Lower leg skin (tissue), 4 donors: ENCODE results near the gene CD151. TPM values are rescaled to one million over a fixed set of nuclear protein-coding genes. Genes with fewer than 3 reads are reported as not detected.

Experiments used
- DNase-seq, 2 donors: peaks; one replicate each; pipeline ENCODE4 v3.0.0-alpha.2; 2019; ENCODE audit warnings: low spot score in 2 of 2
- H3K4me3 ChIP-seq: fragments of 200-600 bp; sonication (generic); 2 replicates; pipeline ENCODE4 v1.5.1; 2017; ENCODE audit warnings: mild to moderate bottlenecking, low read depth; ENCODE audit not compliant: poor library complexity, severe bottlenecking
- POLR2A ChIP-seq, 2 donors: fragments of 450-650 bp; IDR thresholded peaks; one replicate each; pipeline ENCODE4 v1.6.1; 2016 to 2017; ENCODE audit warnings: antibody characterized with exemption in 2 of 2, mild to moderate bottlenecking in 1 of 2, moderate library complexity in 1 of 2
- WGBS, 2 donors: methylation state at CpG; one replicate each; pipeline ENCODE4 v1.1.5; 2018; 5-methylcytosine and 5-hydroxymethylcytosine counted together
- intact Hi-C: fragments of 100-400 bp; cut with DNase I; formaldehyde crosslinking; loops from one replicate; pipeline ENCODE4 v1.15.0; 2023; ENCODE audit warnings: low total_unique reads
- total RNA-seq, 4 donors: library from RNA; depleted of rRNA; stranded (reverse); fragments of >200 nt; gene quantifications; one replicate each; pipeline ENCODE4 v1.1.0, GENCODE V29; 2016
- TF ChIP-seq, protein P1 (sequence below), 3 donors: fragments of 450-650 bp; IDR thresholded peaks; one replicate each; pipeline ENCODE4 v1.5.1; 2016; ENCODE audit warnings: antibody characterized with exemption in 3 of 3, mild to moderate bottlenecking in 3 of 3, moderate library complexity in 2 of 3

CD151 gene
- total RNA-seq, 4 donors from 2014 or later = 124 to 186 (median 157) TPM

DNA sequence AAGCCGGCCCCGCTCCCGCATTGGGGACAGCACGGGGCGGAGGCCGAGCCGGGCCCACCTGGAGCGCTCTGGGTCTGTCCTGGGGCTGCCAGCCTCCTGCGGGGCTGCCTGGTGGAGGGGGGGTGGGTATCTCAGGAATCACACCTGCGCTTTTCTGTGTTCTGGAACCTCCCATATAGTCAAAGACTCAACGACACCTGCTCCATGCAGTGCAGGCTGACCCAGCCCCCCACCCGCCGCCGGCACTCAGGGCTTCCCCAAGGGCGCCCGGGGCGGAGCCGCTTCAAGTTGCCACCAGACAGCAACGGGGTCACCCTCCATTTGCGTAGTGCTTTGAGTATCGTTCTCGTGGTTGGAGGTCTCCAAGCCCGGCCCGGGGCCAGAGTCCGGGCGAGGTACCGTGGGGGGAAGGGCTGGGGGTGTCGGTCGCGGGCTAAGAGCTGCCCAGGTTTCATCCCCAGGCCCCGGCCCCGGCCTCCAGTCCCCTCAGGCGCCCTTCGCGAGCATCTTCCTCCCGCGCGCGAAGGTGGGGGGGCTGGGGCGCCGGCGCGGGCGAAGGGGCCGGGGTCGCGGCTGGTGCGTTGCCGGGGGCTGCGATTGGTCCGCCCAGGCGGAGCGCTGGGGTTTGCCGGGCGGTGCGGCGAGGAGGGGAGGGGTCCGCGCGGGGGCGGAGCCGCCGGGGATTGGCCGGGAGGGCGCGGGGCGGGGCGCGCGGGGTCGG, 16.5 kb downstream of the CD151 start:
- TF ChIP-seq POLR2A (IDR thresholded peaks at IDR 0.05) = no peak
- TF ChIP-seq, protein P1, sequence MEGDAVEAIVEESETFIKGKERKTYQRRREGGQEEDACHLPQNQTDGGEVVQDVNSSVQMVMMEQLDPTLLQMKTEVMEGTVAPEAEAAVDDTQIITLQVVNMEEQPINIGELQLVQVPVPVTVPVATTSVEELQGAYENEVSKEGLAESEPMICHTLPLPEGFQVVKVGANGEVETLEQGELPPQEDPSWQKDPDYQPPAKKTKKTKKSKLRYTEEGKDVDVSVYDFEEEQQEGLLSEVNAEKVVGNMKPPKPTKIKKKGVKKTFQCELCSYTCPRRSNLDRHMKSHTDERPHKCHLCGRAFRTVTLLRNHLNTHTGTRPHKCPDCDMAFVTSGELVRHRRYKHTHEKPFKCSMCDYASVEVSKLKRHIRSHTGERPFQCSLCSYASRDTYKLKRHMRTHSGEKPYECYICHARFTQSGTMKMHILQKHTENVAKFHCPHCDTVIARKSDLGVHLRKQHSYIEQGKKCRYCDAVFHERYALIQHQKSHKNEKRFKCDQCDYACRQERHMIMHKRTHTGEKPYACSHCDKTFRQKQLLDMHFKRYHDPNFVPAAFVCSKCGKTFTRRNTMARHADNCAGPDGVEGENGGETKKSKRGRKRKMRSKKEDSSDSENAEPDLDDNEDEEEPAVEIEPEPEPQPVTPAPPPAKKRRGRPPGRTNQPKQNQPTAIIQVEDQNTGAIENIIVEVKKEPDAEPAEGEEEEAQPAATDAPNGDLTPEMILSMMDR (IDR thresholded peaks at IDR 0.05) = no peak
- WGBS, 2 donors = 22 to 43% methylated on average over 11 to 54 of the region's 71 CpGs
- DNase-seq = no peak
- intact Hi-C loops = no loop called here
- no peak overlapping the region for H3K4me3 ChIP-seq

DNA sequence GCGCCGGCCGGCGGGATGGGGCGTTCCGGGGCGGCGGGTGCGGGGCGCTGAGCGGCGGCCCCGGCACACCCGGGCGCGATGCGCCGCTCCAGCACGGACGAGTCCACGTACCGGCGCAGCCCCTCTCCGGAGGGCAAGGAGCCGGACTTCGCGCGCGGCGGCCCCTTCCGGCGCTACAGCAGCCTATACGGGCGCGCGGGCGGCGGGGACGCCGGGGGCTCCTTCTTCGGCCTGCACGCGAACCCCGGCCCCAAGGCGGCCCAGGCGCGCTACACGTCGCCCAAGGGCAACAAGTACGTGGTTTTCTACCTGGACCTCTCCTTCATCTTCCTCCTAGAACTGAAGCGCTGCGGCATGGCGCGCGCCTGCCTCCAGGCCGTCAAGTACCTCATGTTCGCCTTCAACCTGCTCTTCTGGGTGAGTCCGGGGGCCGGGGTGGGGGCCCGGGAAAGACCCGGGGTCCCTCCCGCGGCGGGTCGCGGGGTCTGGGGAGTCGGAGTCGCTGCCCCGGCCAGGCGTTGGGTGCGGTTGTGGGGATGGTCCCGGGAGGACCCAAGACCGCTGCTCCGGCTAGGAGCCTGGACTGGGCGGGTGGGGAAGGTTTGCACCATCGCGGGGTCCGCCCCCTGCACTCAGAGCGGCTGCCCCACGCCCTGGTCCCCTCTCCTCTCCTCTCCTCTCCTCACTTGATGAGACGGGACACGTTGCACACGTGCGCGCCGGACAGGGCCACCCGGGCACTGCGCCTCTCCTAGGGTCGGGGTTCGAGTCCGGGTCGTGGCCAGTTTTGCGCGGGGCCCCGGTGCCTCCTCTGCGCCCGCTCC, 17.4 kb downstream of the CD151 start:
- no peak overlapping the region for H3K4me3 ChIP-seq
- WGBS, 2 donors = 62 to 65% methylated on average over 59 to 74 of the region's 97 CpGs
- intact Hi-C loops = no loop called here
- TF ChIP-seq POLR2A (IDR thresholded peaks at IDR 0.05) = no peak
- TF ChIP-seq, protein P1 (IDR thresholded peaks at IDR 0.05) = no peak
- DNase-seq = no peak

DNA sequence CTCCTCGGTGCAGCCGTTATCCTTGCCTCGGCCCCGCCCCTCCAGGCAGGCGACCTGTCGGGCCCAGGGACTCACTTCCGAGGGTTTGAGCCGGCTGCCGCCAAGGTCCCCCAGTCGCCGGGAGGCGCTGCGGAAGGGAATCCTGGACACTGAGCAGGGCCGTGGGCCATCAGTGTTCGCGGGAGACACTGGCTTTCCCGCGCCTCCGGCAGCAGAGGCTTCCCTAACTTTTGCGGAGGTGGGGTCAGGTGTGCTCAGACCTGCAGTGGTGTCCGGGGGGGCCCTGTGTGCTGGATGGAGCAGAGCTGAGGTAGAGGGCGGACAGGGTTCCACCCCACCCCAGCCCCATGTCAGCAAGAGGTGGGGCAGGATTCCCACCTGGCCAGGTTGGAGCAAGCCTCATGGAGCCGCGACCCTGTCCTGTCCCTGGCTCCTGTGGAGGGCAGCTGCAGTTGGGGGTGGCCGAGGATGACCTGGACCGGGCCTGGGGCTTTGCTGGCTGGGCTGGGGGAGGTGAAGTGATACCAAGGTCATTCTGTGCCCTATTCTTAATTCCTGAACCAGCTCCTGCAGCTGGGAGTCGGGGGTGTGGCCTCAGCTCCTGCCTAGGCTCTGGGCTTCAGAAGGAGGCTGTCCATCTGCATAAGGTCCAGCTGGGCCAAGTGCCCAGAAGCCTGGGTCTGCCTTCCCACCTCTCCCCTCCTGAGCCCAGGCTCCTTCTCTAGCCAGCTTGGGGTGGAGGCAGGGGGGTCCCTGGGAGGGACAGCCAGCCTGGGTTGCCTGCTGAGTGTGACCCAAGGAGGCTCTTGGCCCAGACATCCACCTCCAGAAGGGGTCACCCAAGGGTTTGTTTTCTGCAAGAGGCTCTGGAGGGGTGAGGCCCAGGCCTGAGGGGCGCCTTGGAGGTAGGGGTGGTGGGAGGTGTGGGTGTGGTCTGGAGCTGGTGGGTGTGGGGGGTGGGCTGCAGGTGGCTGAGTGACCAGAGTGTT, 18.3 kb downstream of the CD151 start:
- TF ChIP-seq, protein P1 (IDR thresholded peaks at IDR 0.05) = no peak
- TF ChIP-seq POLR2A (IDR thresholded peaks at IDR 0.05) = no peak
- no peak overlapping the region for H3K4me3 ChIP-seq
- intact Hi-C loops = no loop called here
- WGBS, 2 donors = 74 to 85% methylated on average over 23 to 27 of the region's 28 CpGs
- DNase-seq = no peak

DNA sequence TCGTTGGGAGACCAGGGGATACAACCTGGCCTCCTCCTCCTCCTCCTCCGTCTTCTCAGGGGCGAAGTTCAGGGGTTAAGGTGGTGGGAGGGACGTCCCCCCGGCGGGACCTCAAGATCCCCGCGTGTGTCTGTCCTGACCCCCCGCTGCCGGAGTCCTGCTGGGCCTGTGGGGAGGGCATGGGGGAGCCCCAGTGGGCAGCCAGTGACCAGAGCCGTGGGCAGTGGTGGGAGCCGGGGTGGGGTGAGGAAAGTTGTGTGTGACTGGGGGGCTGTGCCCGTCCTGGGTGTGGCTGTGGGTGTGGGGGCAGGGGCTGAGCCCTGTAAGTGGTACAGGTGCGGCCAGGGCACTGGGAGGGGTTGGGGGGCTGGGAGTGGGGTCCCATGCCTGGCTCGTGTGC, 20.0 kb downstream of the CD151 start:
- TF ChIP-seq, protein P1 (IDR thresholded peaks at IDR 0.05) = no peak
- no peak for TF ChIP-seq POLR2A (IDR thresholded peaks at IDR 0.05)
- intact Hi-C loops = no loop called here
- H3K4me3 ChIP-seq = no peak overlapping the region
- DNase-seq = no peak
- WGBS, 2 donors = 85 to 91% methylated on average over 13 to 15 of the region's 15 CpGs

DNA sequence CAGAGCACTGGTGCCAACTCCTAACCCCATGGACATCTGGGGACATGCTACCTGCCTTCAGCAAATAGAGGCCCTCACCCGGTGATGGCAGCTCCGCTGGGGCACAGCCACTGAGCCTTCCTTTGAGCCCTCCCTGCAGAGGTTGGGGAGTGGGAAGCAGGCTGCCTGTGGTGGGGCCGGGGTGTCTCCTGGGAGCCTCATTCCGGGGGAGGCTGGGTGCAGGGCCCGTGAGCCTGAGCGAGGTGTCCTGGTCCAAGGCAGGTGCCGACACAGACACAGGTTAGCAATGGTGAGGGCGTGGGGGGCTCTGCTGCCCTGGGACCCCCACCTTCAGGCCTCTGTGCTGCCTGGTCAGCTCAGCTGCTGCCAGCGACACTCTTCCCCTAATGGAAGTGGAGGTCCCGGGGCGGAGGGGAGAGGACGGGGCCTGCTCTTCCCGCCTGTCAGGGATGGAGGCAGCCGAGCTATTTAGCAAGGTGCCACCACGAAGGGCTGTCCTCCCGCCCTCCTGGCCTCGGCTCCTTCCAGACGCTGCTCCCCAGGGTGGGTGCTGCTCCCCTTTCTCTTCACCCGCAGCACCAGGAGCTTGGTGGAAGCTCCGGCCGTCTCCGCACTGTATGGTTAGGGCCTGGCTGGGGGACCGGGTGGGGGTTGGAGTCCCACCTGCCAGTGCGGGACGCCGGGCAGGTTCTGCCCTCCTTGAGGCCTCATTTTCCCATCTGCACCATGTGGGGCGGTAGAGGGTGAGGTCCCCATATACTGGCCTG, 21.1 kb downstream of the CD151 start:
- intact Hi-C loops = no loop called here
- TF ChIP-seq, protein P1 (IDR thresholded peaks at IDR 0.05) = no peak
- TF ChIP-seq POLR2A (IDR thresholded peaks at IDR 0.05) = no peak
- no peak for DNase-seq
- no peak overlapping the region for H3K4me3 ChIP-seq
- WGBS, 2 donors = 90 to 94% methylated on average over 21 to 27 of the region's 27 CpGs
